ENCODE measurements around the gene ADH1B. TPM values are rescaled to one million over a fixed set of nuclear protein-coding genes. Genes with fewer than 3 reads are reported as not detected.

Gene ADH1B
- polyA plus RNA-seq, 1 donor (not counting 4 experiments of a cell fraction or from before 2014, with no cell fraction given), result not detected

DNA sequence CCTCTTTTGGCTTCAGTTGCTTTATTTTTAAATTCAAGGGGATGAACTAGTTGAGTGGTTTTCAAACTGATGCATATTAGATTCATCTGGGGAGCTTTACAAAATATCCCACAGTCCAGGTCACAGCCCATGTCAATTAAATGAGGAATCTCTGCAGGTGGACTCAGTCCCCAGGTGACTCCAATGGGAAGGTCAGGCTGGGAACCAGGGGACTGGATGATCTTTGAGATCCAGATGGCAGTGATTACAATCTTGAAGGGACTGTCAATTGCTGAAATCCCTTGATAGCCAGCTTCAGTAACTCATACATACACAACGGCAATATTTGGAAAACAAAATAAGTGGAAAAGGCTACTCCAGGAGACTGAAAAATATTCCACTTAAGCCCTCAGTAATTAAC lies 7.0 kb downstream of the ADH1B start:
- no peak overlapping the region for H3K9ac ChIP-seq (ENCODE audit: control insufficient read depth, extremely low read depth, insufficient read depth, low read length)
- H3K27me3 ChIP-seq (ENCODE audit: control insufficient read depth, extremely low read depth, insufficient read depth, low read length), result no peaks in the 10 kb centered on the region
- TF ChIP-seq, protein P1, sequence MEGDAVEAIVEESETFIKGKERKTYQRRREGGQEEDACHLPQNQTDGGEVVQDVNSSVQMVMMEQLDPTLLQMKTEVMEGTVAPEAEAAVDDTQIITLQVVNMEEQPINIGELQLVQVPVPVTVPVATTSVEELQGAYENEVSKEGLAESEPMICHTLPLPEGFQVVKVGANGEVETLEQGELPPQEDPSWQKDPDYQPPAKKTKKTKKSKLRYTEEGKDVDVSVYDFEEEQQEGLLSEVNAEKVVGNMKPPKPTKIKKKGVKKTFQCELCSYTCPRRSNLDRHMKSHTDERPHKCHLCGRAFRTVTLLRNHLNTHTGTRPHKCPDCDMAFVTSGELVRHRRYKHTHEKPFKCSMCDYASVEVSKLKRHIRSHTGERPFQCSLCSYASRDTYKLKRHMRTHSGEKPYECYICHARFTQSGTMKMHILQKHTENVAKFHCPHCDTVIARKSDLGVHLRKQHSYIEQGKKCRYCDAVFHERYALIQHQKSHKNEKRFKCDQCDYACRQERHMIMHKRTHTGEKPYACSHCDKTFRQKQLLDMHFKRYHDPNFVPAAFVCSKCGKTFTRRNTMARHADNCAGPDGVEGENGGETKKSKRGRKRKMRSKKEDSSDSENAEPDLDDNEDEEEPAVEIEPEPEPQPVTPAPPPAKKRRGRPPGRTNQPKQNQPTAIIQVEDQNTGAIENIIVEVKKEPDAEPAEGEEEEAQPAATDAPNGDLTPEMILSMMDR (optimal IDR thresholded peaks at IDR 0.05 in 1 of 3, IDR thresholded peaks at IDR 0.05 in 1 of 3, conservative IDR thresholded peaks at IDR 0.05 in 1 of 3; ENCODE audit: extremely low read depth in 1 of 3, insufficient read depth in 2 of 3, low read length in 3 of 3), result no peak
- no peak for TF ChIP-seq EZH2 (IDR thresholded peaks at IDR 0.05; ENCODE audit: low read length)
- no peak overlapping the region for H3K4me2 ChIP-seq (ENCODE audit: control insufficient read depth, extremely low read depth, insufficient read depth, low read depth, low read length)
- H3K27ac ChIP-seq (ENCODE audit: control insufficient read depth, insufficient read depth, low read length), result no peak overlapping the region
- DNase-seq (ENCODE audit: low read depth, low spot score), result no peak
- no peaks in the 10 kb centered on the region for H3K9me1 ChIP-seq (ENCODE audit: control insufficient read depth, extremely low read depth, insufficient read depth, low read length)
- no peaks in the 10 kb centered on the region for H4K20me1 ChIP-seq (ENCODE audit: control insufficient read depth, extremely low read depth, insufficient read depth, low read length)
- FAIRE-seq, result no peak
- no peak overlapping the region for H3K4me3 ChIP-seq (ENCODE audit: control insufficient read depth in 2 of 3, extremely low read depth in 1 of 3, insufficient read depth in 2 of 3, low read depth in 1 of 3, low read length in 3 of 3)
- H3K4me1 ChIP-seq (ENCODE audit: control insufficient read depth, extremely low read depth, insufficient read depth, low read length), result no peaks in the 10 kb centered on the region
- no peak overlapping the region for H2AFZ ChIP-seq (ENCODE audit: control insufficient read depth, low read length)
- no peaks in the 10 kb centered on the region for H3K79me2 ChIP-seq (ENCODE audit: control insufficient read depth, insufficient read depth, low read length)
- dilution Hi-C loops (cut with MboI; ENCODE audit: extremely low pct_ligation_motif_present, low sequenced_read_pairs), result no loop called here
- no peaks in the 10 kb centered on the region for H3K9me3 ChIP-seq (ENCODE audit: control insufficient read depth, low read depth, low read length)
- H3K36me3 ChIP-seq (ENCODE audit: control insufficient read depth in 2 of 2, extremely low read depth in 1 of 2, insufficient read depth in 2 of 2, low read length in 2 of 2), result no peaks in the 10 kb centered on the region

DNA sequence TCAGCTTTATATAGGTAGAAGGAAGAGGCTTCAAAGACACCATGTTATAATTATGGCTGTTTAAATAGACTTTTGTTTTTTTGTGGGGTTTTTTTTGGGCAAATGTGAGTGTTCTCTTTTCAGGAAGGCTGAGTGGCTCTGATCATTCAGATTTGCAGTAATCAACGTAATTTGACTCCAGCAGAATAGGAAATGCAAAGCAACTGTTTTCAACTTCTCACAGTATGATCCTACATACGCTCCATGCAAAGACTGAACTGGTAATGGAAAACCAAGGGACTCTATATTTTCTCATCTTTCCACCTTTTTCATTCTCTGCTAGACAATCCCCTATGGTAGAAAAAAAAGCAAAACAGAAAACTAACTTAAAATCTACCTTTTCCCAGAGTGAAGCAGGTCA lies 10.8 kb downstream of the ADH1B start:
- dilution Hi-C loops (cut with MboI; ENCODE audit: extremely low pct_ligation_motif_present, low sequenced_read_pairs), result no loop called here
- H3K9me3 ChIP-seq (ENCODE audit: control insufficient read depth, low read depth, low read length), result no peaks in the 10 kb centered on the region
- no peak for FAIRE-seq

More for the DNA sequence above, 10.8 kb downstream of the ADH1B start:
- Histone ChIP-seq H4K20me1 (ENCODE audit: control insufficient read depth, extremely low read depth, insufficient read depth, low read length) (no peaks in the 10 kb centered on the region), H3K4me2 (ENCODE audit: control insufficient read depth, extremely low read depth, insufficient read depth, low read depth, low read length) (no peak overlapping the region), H3K36me3 (ENCODE audit: control insufficient read depth in 2 of 2, extremely low read depth in 1 of 2, insufficient read depth in 2 of 2, low read length in 2 of 2) (no peaks in the 10 kb centered on the region), H3K9me1 (ENCODE audit: control insufficient read depth, extremely low read depth, insufficient read depth, low read length) (no peaks in the 10 kb centered on the region), H3K27ac (ENCODE audit: control insufficient read depth, insufficient read depth, low read length) (no peak overlapping the region), H3K4me3 (ENCODE audit: control insufficient read depth in 2 of 3, extremely low read depth in 1 of 3, insufficient read depth in 2 of 3, low read depth in 1 of 3, low read length in 3 of 3) (no peak overlapping the region), H3K9ac (ENCODE audit: control insufficient read depth, extremely low read depth, insufficient read depth, low read length) (no peak overlapping the region), H3K4me1 (ENCODE audit: control insufficient read depth, extremely low read depth, insufficient read depth, low read length) (no peaks in the 10 kb centered on the region), H3K79me2 (ENCODE audit: control insufficient read depth, insufficient read depth, low read length) (no peaks in the 10 kb centered on the region), H2AFZ (ENCODE audit: control insufficient read depth, low read length) (no peak overlapping the region), H3K27me3 (ENCODE audit: control insufficient read depth, extremely low read depth, insufficient read depth, low read length) (no peaks in the 10 kb centered on the region)
- TF ChIP-seq EZH2 (IDR thresholded peaks at IDR 0.05; ENCODE audit: low read length), result no peak
- TF ChIP-seq, protein P1 (optimal IDR thresholded peaks at IDR 0.05 in 1 of 3, IDR thresholded peaks at IDR 0.05 in 1 of 3, conservative IDR thresholded peaks at IDR 0.05 in 1 of 3; ENCODE audit: extremely low read depth in 1 of 3, insufficient read depth in 2 of 3, low read length in 3 of 3), result no peak
- no peak for DNase-seq (ENCODE audit: low read depth, low spot score)

All from keratinocyte (primary cell).